B cell (primary cell): Measurements from ENCODE around the gene BYSL. TPM values are rescaled to one million over a fixed set of nuclear protein-coding genes. Genes with fewer than 3 reads are reported as not detected.

Experiments used
- ATAC-seq: fragments of 200-7000 bp; cut with Tn5 transposase; one replicate; pipeline ENCODE4 v1.10.0; 2021; ENCODE audit warnings: low read depth, mild to moderate bottlenecking, moderate number of reproducible peaks, moderate library complexity
- CTCF ChIA-PET: fragments of 350-600 bp; sonication (Branson Sonifier 250); formaldehyde crosslinking; loops from one replicate; lab custom pipeline; 2021; ENCODE audit warnings: antibody characterized with exemption, inconsistent platforms; lab: Charles Lee
- POLR2A ChIA-PET: fragments of 350-600 bp; sonication (Branson Sonifier 250); formaldehyde crosslinking; loops from one replicate; lab custom pipeline; 2021; ENCODE audit warnings: antibody characterized with exemption; lab: Charles Lee
- DNase-seq: peaks from one replicate; pipeline ENCODE4 v3.0.0; 2013
- H2AFZ ChIP-seq: 2 replicates; pipeline ENCODE4 v1.6.1; 2012; ENCODE audit warnings: mild to moderate bottlenecking, low read depth, low read length; ENCODE audit not compliant: insufficient read depth, poor library complexity, severe bottlenecking
- H3K27ac ChIP-seq, 2 donors: 1 replicate in 1 of 2; 2 replicates in 1 of 2; pipeline ENCODE4 v1.5.1; 2012 to 2013; ENCODE audit warnings: low read length in 2 of 2, mild to moderate bottlenecking in 2 of 2, moderate library complexity in 1 of 2
- H3K27me3 ChIP-seq, 4 experiments: fragments of 200-600 bp in 1 of 4; sonication (generic) in 1 of 4; replicated peaks in 1 of 4; 1 replicate in 2 of 4; 2 replicates in 2 of 4; pipeline versions ENCODE4 v1.6.1 to v1.7.0; 2013 to 2016; ENCODE audit warnings: low read length in 3 of 4, mild to moderate bottlenecking in 2 of 4, mixed read lengths in 1 of 4, moderate library complexity in 1 of 4; ENCODE audit not compliant: insufficient read depth in 4 of 4, control insufficient read depth in 3 of 4; ENCODE audit errors: control extremely low read depth in 1 of 4
- H3K36me3 ChIP-seq, 2 experiments: replicated peaks in 1 of 2; 1 replicate in 1 of 2; 2 replicates in 1 of 2; pipeline versions ENCODE4 v1.6.1 to v1.7.1; 2013; ENCODE audit warnings: low read length in 1 of 2; ENCODE audit not compliant: insufficient read depth in 2 of 2, control insufficient read depth in 1 of 2; ENCODE audit errors: control extremely low read depth in 1 of 2, extremely low read depth in 1 of 2
- H3K4me1 ChIP-seq, 2 donors: fragments of 200-600 bp in 1 of 2; sonication (generic) in 1 of 2; 1 replicate in 1 of 2; 2 replicates in 1 of 2; pipeline versions ENCODE4 v1.5.1 to v1.6.1; 2013 to 2017; ENCODE audit warnings: low read length in 2 of 2; ENCODE audit not compliant: control insufficient read depth in 2 of 2, insufficient read depth in 2 of 2
- H3K4me2 ChIP-seq: replicated peaks from 2 replicates; pipeline ENCODE3; 2012; ENCODE audit warnings: mild to moderate bottlenecking, low read depth, low read length; ENCODE audit not compliant: poor library complexity, severe bottlenecking
- H3K4me3 ChIP-seq, 5 experiments: fragments of 200-600 bp in 1 of 5; sonication (generic) in 1 of 5; 1 replicate in 3 of 5; 2 replicates in 2 of 5; pipeline versions ENCODE4 v1.5.1 to v1.7.0; 2011 to 2016; ENCODE audit warnings: low read length in 4 of 5, mild to moderate bottlenecking in 4 of 5, low read depth in 2 of 5, control low read depth in 1 of 5, moderate library complexity in 1 of 5; ENCODE audit not compliant: insufficient read depth in 1 of 5; ENCODE audit errors: control extremely low read depth in 1 of 5, extremely low read depth in 1 of 5
- H3K79me2 ChIP-seq: fragments of 200-600 bp; sonication (generic); one replicate; pipeline ENCODE4 v1.6.0; 2016; ENCODE audit warnings: low read length; ENCODE audit not compliant: control insufficient read depth, insufficient read depth
- H3K9ac ChIP-seq: fragments of 200-600 bp; sonication (generic); 2 replicates; pipeline ENCODE4 v1.6.1; 2017; ENCODE audit warnings: mild to moderate bottlenecking, low read length, moderate library complexity
- H3K9me3 ChIP-seq, 3 donors: one replicate each; pipeline versions ENCODE4 v1.6.1 to v1.7.1; 2013; ENCODE audit warnings: low read length in 2 of 3; ENCODE audit not compliant: control insufficient read depth in 2 of 3, insufficient read depth in 1 of 3; ENCODE audit errors: control extremely low read depth in 1 of 3
- H4K20me1 ChIP-seq: 2 replicates; pipeline ENCODE4 v1.6.0; 2012; ENCODE audit warnings: mild to moderate bottlenecking, low read length; ENCODE audit not compliant: insufficient read depth, control insufficient read depth, poor library complexity, severe bottlenecking
- H3K27ac Mint-ChIP-seq: one replicate; pipeline ENCODE4 v1.8.0; 2021; ENCODE audit warnings: mixed read lengths
- H3K27me3 Mint-ChIP-seq: one replicate; pipeline ENCODE4 v1.8.0; 2021; ENCODE audit warnings: mixed read lengths
- H3K4me1 Mint-ChIP-seq: one replicate; pipeline ENCODE4 v1.8.0; 2021; ENCODE audit warnings: mixed read lengths
- H3K4me3 Mint-ChIP-seq: one replicate; pipeline ENCODE4 v1.8.0; 2021; ENCODE audit warnings: mixed read lengths
- H3K9me3 Mint-ChIP-seq: one replicate; pipeline ENCODE4 v1.8.0; 2022; ENCODE audit warnings: mixed read lengths; ENCODE audit not compliant: insufficient read depth
- CTCF ChIP-seq: fragments of 200-600 bp; IDR thresholded peaks from one replicate; pipeline ENCODE4 v1.8.0; 2022; ENCODE audit warnings: antibody characterized with exemption, mild to moderate bottlenecking
- EZH2 ChIP-seq: IDR thresholded peaks from 2 replicates; pipeline ENCODE4 v1.6.1; 2012; ENCODE audit warnings: borderline replicate concordance, low read depth, mild to moderate bottlenecking, moderate library complexity, low read length; ENCODE audit not compliant: insufficient read depth, poor library complexity, severe bottlenecking
- WGBS: methylation state at CpG from one replicate; pipeline ENCODE4 v1.1.5; 2013; ENCODE audit warnings: missing lambda C conversion rate; ENCODE audit not compliant: insufficient coverage; 5-methylcytosine and 5-hydroxymethylcytosine counted together
- intact Hi-C: fragments of 100-400 bp; cut with micrococcal nuclease; formaldehyde crosslinking; loops from one replicate; pipeline ENCODE4 v1.10.0; 2022
- polyA plus RNA-seq: library from polyadenylated mRNA; depleted of rRNA; stranded (reverse); fragments of >200 nt; gene quantifications from 2 replicates; pipeline ENCODE4 v1.2.3, GENCODE V29; 2012
- total RNA-seq, 2 donors: library from RNA; stranded (reverse); fragments of 120-200 nt in 1 of 2; gene quantifications; 1 replicate in 1 of 2; 2 replicates in 1 of 2; pipeline versions ENCODE4 v1.2.3 to v1.2.4, GENCODE V29; 2013 to 2022

Gene BYSL
- total and polyA plus RNA-seq, 2 donors (not counting 1 experiment from before 2014, with no cell fraction given), result 6.0 to 11.1 TPM

GRCh38 chr6:41922154-41922553 is 855 bp downstream of the BYSL start:
- H3K4me1 Mint-ChIP-seq, result peaks cover 47% of the 10 kb centered on the region
- ATAC-seq, result no peak
- Histone ChIP-seq H2AFZ (peak overlapping the region; percentile 98), H3K36me3 (peaks cover 1 to 14% of the 10 kb centered on the region in 2 experiments), H3K4me2 (peak overlapping the region; percentile 93), H3K4me1 (peaks cover 26 to 29% of the 10 kb centered on the region in 2 donors), H3K27me3 (no peaks in the 10 kb centered on the region), H3K27ac (peak overlapping the region in 1 of 2 donors; percentile 96), H3K9ac (peak overlapping the region; percentile 96), H3K9me3 (no peaks in the 10 kb centered on the region), H3K4me3 (peak overlapping the region; percentile 67 to 99 (median 91)), H3K79me2 (peaks cover 73% of the 10 kb centered on the region), H4K20me1 (peaks cover 3% of the 10 kb centered on the region)
- 9% methylated on average over 4 of the region's 7 CpGs for WGBS
- H3K27ac Mint-ChIP-seq, result peak overlapping the region; percentile 98
- CTCF ChIA-PET, result interaction anchor here (0.6 to 8.7 kb wide), 9 partner anchors 10 to 134 kb away, joined by 3 to 128 read pairs (median 23); partner anchors contain the start of genes TAF8 and TOMM6
- TF ChIP-seq CTCF, result no peak
- no peak for TF ChIP-seq EZH2
- POLR2A ChIA-PET, result interaction anchor here (0.9 kb wide), 1 partner anchor 14 kb away, joined by 3 read pairs; no protein-coding TSS in a partner anchor
- intact Hi-C loops, result no loop called here
- peak overlapping the region; percentile 98 for H3K4me3 Mint-ChIP-seq
- DNase-seq, result no peak
- no peaks in the 10 kb centered on the region for H3K9me3 Mint-ChIP-seq
- no peaks in the 10 kb centered on the region for H3K27me3 Mint-ChIP-seq

GRCh38 chr6:41927253-41927652 is 6.0 kb downstream of the BYSL start:
- H3K4me1 ChIP-seq, result peaks cover 11 to 12% of the 10 kb centered on the region in 2 donors
- DNase-seq (no peak), ATAC-seq (no peak)
- no peak overlapping the region for H3K4me3 Mint-ChIP-seq
- H3K27ac ChIP-seq, result no peak overlapping the region
- no peak overlapping the region for H2AFZ ChIP-seq
- WGBS, result 97% methylated on average over 6 of the region's 6 CpGs
- no peak overlapping the region for H3K4me3 ChIP-seq
- no peak for TF ChIP-seq EZH2
- no peak overlapping the region for H3K4me2 ChIP-seq
- no peaks in the 10 kb centered on the region for H3K27me3 Mint-ChIP-seq
- no peak overlapping the region for H3K9ac ChIP-seq
- H3K36me3 ChIP-seq, result peaks cover 11 to 60% of the 10 kb centered on the region in 2 experiments
- intact Hi-C loops, result no loop called here
- ChIA-PET POLR2A (no interaction called here), CTCF (interaction anchor here (0.6 to 8.7 kb wide), 3 partner anchors 11 to 645 kb away, joined by 3 to 128 read pairs (median 16); no protein-coding TSS in a partner anchor)
- no peaks in the 10 kb centered on the region for H3K27me3 ChIP-seq
- H3K9me3 Mint-ChIP-seq, result no peaks in the 10 kb centered on the region
- peaks cover 40% of the 10 kb centered on the region for H3K79me2 ChIP-seq
- peak overlapping the region; percentile 32 for H3K27ac Mint-ChIP-seq
- H3K9me3 ChIP-seq, result no peaks in the 10 kb centered on the region
- peaks cover 23% of the 10 kb centered on the region for H3K4me1 Mint-ChIP-seq
- peaks cover 27% of the 10 kb centered on the region for H4K20me1 ChIP-seq
